HCT116 (cell line): Measurements from ENCODE around the gene NPFF. TPM values are rescaled to one million over a fixed set of nuclear protein-coding genes. Genes with fewer than 3 reads are reported as not detected.
"Not testable (repeated sequence)": the region's sequence is repeated elsewhere in the genome, so short reads cannot be mapped to it uniquely, and the experiment has no call there.

Experiments used
- ATAC-seq: fragments of 200-7000 bp; cut with Tn5 transposase; 2 replicates; pipeline ENCODE4 v1.9.1; 2020; ENCODE audit warnings: mild to moderate bottlenecking, moderate library complexity
- BruUV-seq: library from RNA; stranded (reverse); fragments of 400-500 nt; replicated peaks from 2 replicates; lab custom pipeline; 2021; lab: Mats Ljungman, UMichigan
- CTCF ChIA-PET: fragments of 300-600 bp; sonication (Branson Sonifier 250); formaldehyde crosslinking; loops from one replicate; lab custom pipeline; 2021; ENCODE audit warnings: antibody characterized with exemption; lab: Charles Lee
- POLR2A ChIA-PET: fragments of 300-600, 350-600 bp; sonication (Branson Sonifier 250); formaldehyde crosslinking; loops from one replicate; lab custom pipeline; 2021; ENCODE audit warnings: antibody characterized with exemption; lab: Charles Lee
- RAD21 ChIA-PET, 2 experiments: fragments of 300-600 bp; sonication (Branson Sonifier 250); formaldehyde crosslinking; loops; one replicate each; lab custom pipeline; 2023; ENCODE audit warnings: low total read pairs in 2 of 2; ENCODE audit not compliant: uncharacterized antibody in 2 of 2, unreplicated experiment in 2 of 2, low non-redundant PET in 1 of 2; lab: Charles Lee
- DNase-seq: peaks from one replicate; pipeline ENCODE4 v3.0.0-alpha.2; 2010; ENCODE audit warnings: low read depth, low spot score
- H2AFZ ChIP-seq: fragments of 200-600 bp; shearing (Covaris generic), sonication (generic); 2 replicates; pipeline ENCODE4 v1.6.1; 2017; ENCODE audit warnings: low read depth, mixed run types, mixed read lengths, antibody characterized with exemption, low read length; ENCODE audit not compliant: poor library complexity, severe bottlenecking
- H3K27ac ChIP-seq: 2 replicates; pipeline ENCODE4 v1.5.1; 2012; ENCODE audit warnings: low read depth, low read length
- H3K27me3 ChIP-seq: fragments of 200-600 bp; sonication (generic); 2 replicates; pipeline ENCODE4 v1.6.1; 2016; ENCODE audit warnings: mixed run types, low read length, mixed read lengths; ENCODE audit not compliant: insufficient read depth
- H3K36me3 ChIP-seq, 2 experiments: fragments of 200-500 bp in 1 of 2; fragments of 200-600 bp in 1 of 2; sonication (Bioruptor generic) in 1 of 2; sonication (generic) in 1 of 2; 2 replicates each; pipeline versions ENCODE4 v1.5.1 to v1.6.1; 2014 to 2016; ENCODE audit warnings: low read length in 2 of 2, inconsistent platforms in 1 of 2, mixed read lengths in 1 of 2, mixed run types in 1 of 2; ENCODE audit not compliant: insufficient read depth in 2 of 2, control insufficient read depth in 1 of 2
- H3K4me1 ChIP-seq, 2 experiments: fragments of 200-600 bp in 1 of 2; sonication (generic) in 1 of 2; 2 replicates each; pipeline versions ENCODE4 v1.5.1 to v1.6.1; 2012 to 2017; ENCODE audit warnings: low read length in 2 of 2, inconsistent platforms in 1 of 2, mild to moderate bottlenecking in 1 of 2, mixed read lengths in 1 of 2, mixed run types in 1 of 2, moderate library complexity in 1 of 2; ENCODE audit not compliant: insufficient read depth in 2 of 2, control insufficient read depth in 1 of 2
- H3K4me2 ChIP-seq: fragments of 200-600 bp; sonication (generic); 2 replicates; pipeline ENCODE4 v1.6.1; 2017; ENCODE audit warnings: mixed run types, low read length, mixed read lengths
- H3K4me3 ChIP-seq, 2 experiments: fragments of 200-600 bp in 1 of 2; sonication (generic) in 1 of 2; replicated peaks in 1 of 2; 2 replicates each; pipeline ENCODE4 v1.5.1; 2011 to 2016; ENCODE audit warnings: low read length in 2 of 2, control low read depth in 1 of 2, low read depth in 1 of 2, mild to moderate bottlenecking in 1 of 2, mixed read lengths in 1 of 2, mixed run types in 1 of 2
- H3K79me2 ChIP-seq: fragments of 200-600 bp; sonication (generic); 2 replicates; pipeline ENCODE4 v1.6.1; 2017; ENCODE audit warnings: mild to moderate bottlenecking, mixed run types, low read length, moderate library complexity, mixed read lengths; ENCODE audit not compliant: insufficient read depth
- H3K9ac ChIP-seq: fragments of 200-600 bp; sonication (generic); 2 replicates; pipeline ENCODE4 v1.6.1; 2016; ENCODE audit warnings: low read length, mixed read lengths
- H3K9me2 ChIP-seq: fragments of 200-600 bp; sonication (generic), shearing (Covaris generic); 2 replicates; pipeline ENCODE4 v1.6.1; 2017; ENCODE audit warnings: mixed run types, mild to moderate bottlenecking, moderate library complexity; ENCODE audit not compliant: insufficient read depth
- H3K9me3 ChIP-seq, 2 experiments: fragments of 200-500 bp in 1 of 2; fragments of 200-600 bp in 1 of 2; sonication (Bioruptor generic) in 1 of 2; sonication (generic) in 1 of 2; 2 replicates each; pipeline ENCODE4 v1.6.1; 2014 to 2017; ENCODE audit warnings: low read length in 2 of 2, mixed read lengths in 2 of 2, inconsistent platforms in 1 of 2, low read depth in 1 of 2, mild to moderate bottlenecking in 1 of 2, mixed run types in 1 of 2, moderate library complexity in 1 of 2; ENCODE audit not compliant: control insufficient read depth in 1 of 2, insufficient read depth in 1 of 2
- H4K20me1 ChIP-seq: fragments of 200-600 bp; sonication (generic), shearing (Covaris generic); 2 replicates; pipeline ENCODE4 v1.6.1; 2017; ENCODE audit warnings: mixed run types, mild to moderate bottlenecking, moderate library complexity; ENCODE audit not compliant: insufficient read depth
- POLR2A ChIP-seq: IDR thresholded peaks from 2 replicates; pipeline ENCODE4 v1.7.0; 2011; ENCODE audit warnings: borderline replicate concordance; ENCODE audit not compliant: insufficient read depth, insufficient read length; ENCODE audit errors: extremely low read depth
- ZFX ChIP-seq: fragments of 450-650 bp; IDR thresholded peaks from 2 replicates; pipeline ENCODE4 v1.6.1; 2017
- intact Hi-C: fragments of 100-400 bp; cut with micrococcal nuclease; formaldehyde crosslinking; loops from 2 replicates; pipeline ENCODE4 v1.10.0; 2022
- total RNA-seq: library from RNA; stranded (reverse); gene quantifications from one replicate; pipeline ENCODE4 v1.2.1, GENCODE V29; 2021; ENCODE audit not compliant: unreplicated experiment
- TF ChIP-seq, protein P1 (sequence below), 3 experiments: fragments of 200-600 bp in 1 of 3; sonication (generic) in 1 of 3; IDR thresholded peaks in 2 of 3; conservative IDR thresholded peaks in 1 of 3; 2 replicates each; pipeline ENCODE4 v1.5.1; 2012 to 2017; ENCODE audit warnings: low read depth in 2 of 3, low read length in 2 of 3, antibody characterized with exemption in 1 of 3, borderline replicate concordance in 1 of 3, control low read depth in 1 of 3, mild to moderate bottlenecking in 1 of 3, mixed read lengths in 1 of 3, mixed run types in 1 of 3, moderate library complexity in 1 of 3; ENCODE audit not compliant: insufficient read depth in 1 of 3

NPFF gene
- total RNA-seq, 1 experiment from 2014 or later: not detected

DNA sequence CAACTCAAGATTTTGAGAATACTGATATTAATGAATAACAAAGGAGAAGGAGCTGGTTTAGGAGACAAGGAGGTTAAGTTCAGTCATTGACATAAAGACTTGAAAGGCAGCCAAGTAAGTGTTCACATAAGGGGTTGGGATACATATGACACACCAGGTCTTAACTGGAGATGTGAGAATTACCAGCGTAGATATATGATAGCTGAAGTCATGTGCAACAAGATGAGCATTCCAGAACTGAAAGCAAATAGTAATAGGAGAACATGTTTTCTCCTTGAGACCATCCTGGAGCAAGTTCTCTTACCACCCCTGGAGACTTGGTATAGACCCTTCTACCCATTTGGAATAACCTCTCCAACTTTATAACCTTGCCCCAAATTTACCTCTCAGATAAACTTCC, 43.3 kb upstream of the NPFF start:
- Histone ChIP-seq H3K4me3 (no peak overlapping the region), H4K20me1 (no peaks in the 10 kb centered on the region), H3K9me2 (no peaks in the 10 kb centered on the region), H3K79me2 (no peaks in the 10 kb centered on the region), H3K36me3 (peaks cover 2 to 6% of the 10 kb centered on the region in 2 experiments; a peak in 1 of 4 replicates), H3K9me3 (no peaks in the 10 kb centered on the region), H3K9ac (no peak overlapping the region), H3K4me1 (peaks cover under 1 to 1% of the 10 kb centered on the region in 2 experiments; a peak in 2 of 4 replicates), H3K4me2 (no peak overlapping the region), H2AFZ (no peak overlapping the region), H3K27me3 (no peaks in the 10 kb centered on the region), H3K27ac (no peak overlapping the region)
- ATAC-seq: no peak
- ChIA-PET CTCF (interaction anchor here (1.5 kb wide), 1 partner anchor 196 kb away, joined by 3 read pairs; no protein-coding TSS in a partner anchor), POLR2A (no interaction called here), RAD21 (no interaction called here)
- intact Hi-C loops: no loop called here
- BruUV-seq: no TSS peak
- TF ChIP-seq, protein P1, sequence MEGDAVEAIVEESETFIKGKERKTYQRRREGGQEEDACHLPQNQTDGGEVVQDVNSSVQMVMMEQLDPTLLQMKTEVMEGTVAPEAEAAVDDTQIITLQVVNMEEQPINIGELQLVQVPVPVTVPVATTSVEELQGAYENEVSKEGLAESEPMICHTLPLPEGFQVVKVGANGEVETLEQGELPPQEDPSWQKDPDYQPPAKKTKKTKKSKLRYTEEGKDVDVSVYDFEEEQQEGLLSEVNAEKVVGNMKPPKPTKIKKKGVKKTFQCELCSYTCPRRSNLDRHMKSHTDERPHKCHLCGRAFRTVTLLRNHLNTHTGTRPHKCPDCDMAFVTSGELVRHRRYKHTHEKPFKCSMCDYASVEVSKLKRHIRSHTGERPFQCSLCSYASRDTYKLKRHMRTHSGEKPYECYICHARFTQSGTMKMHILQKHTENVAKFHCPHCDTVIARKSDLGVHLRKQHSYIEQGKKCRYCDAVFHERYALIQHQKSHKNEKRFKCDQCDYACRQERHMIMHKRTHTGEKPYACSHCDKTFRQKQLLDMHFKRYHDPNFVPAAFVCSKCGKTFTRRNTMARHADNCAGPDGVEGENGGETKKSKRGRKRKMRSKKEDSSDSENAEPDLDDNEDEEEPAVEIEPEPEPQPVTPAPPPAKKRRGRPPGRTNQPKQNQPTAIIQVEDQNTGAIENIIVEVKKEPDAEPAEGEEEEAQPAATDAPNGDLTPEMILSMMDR (IDR thresholded peaks at IDR 0.05 in 2 of 3, conservative IDR thresholded peaks at IDR 0.05 in 1 of 3; ENCODE audit: borderline replicate concordance in 1 of 3, insufficient read depth in 1 of 3, low read depth in 2 of 3, low read length in 2 of 3): no peak
- TF ChIP-seq POLR2A (no peak), ZFX (no peak)
- DNase-seq: no peak

GRCh38 chr12:53550131-53550530, 42.8 kb upstream of the NPFF start:
- H3K36me3 ChIP-seq, H4K20me1 ChIP-seq, H3K27me3 ChIP-seq, BruUV-seq, H3K9me3 ChIP-seq, ATAC-seq, H3K4me1 ChIP-seq, POLR2A ChIA-PET, DNase-seq, RAD21 ChIA-PET, H3K4me2 ChIP-seq, H3K4me3 ChIP-seq, H3K9me2 ChIP-seq, H3K9ac ChIP-seq, H3K27ac ChIP-seq, H3K79me2 ChIP-seq, H2AFZ ChIP-seq, intact Hi-C loops: not testable (repeated sequence)
- CTCF ChIA-PET: interaction anchor here (1.5 kb wide), 1 partner anchor 196 kb away, joined by 3 read pairs; no protein-coding TSS in a partner anchor

DNA sequence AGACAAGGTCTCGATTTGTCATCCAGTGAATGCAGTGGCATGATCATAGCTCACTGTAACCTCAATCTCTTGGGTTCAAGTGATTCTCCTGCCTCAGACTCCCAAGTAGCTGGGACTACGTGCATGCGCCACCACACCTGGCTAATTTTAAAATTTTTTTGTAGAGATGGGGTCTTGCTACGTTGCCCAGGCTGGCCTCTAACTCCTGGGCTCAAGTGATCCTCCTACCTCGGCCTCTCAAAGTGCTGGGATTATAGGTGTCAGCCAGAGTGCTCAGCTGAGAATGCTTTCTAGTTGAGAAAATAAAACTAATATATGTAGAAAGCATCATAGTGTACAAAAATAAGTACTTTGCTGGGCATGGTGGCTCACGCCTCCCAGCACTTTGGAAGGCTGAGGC, 41.1 kb upstream of the NPFF start:
- BruUV-seq, H3K4me3 ChIP-seq, DNase-seq, H4K20me1 ChIP-seq, ATAC-seq, H3K9me3 ChIP-seq, RAD21 ChIA-PET, H3K9me2 ChIP-seq, POLR2A ChIA-PET, H3K27ac ChIP-seq, intact Hi-C loops, H3K79me2 ChIP-seq, CTCF ChIA-PET, H3K4me2 ChIP-seq, H2AFZ ChIP-seq, H3K9ac ChIP-seq, H3K36me3 ChIP-seq, H3K27me3 ChIP-seq: not testable (repeated sequence)
- H3K4me1 ChIP-seq: peaks cover 12 to 14% of the 10 kb centered on the region in 2 experiments; a peak in 3 of 4 replicates
